Stimulated activated CD8-positive, alpha-beta memory T cell treated with anti-CD3 and anti-CD28 coated beads, Interleukin-2, amount 100 ng/mL, for 48 hours (primary cell): ENCODE results near the gene CCDC167.

ENCODE experiments used
- DNase-seq, 2 donors: peaks; one replicate each; pipeline ENCODE4 v3.0.0-alpha.2; 2020; ENCODE audit warnings: low read depth in 2 of 2

CCDC167 gene

GRCh38 chr6:37530297-37530696, 30.6 kb upstream of the CCDC167 start:
- no peak for DNase-seq

GRCh38 chr6:37528541-37528940, 28.8 kb upstream of the CCDC167 start:
- no peak for DNase-seq

GRCh38 chr6:37525460-37526357, 26.0 kb upstream of the CCDC167 start:
- no peak for DNase-seq

GRCh38 chr6:37524970-37525318, 25.3 kb upstream of the CCDC167 start:
- no peak for DNase-seq

GRCh38 chr6:37524025-37524969, 24.6 kb upstream of the CCDC167 start:
- DNase-seq: no peak

GRCh38 chr6:37523412-37523811, 23.7 kb upstream of the CCDC167 start:
- DNase-seq: no peak

GRCh38 chr6:37522836-37523235, 23.1 kb upstream of the CCDC167 start:
- DNase-seq: no peak

- no peak for DNase-seq
Measured at GRCh38 chr6:37521674-37522073, 22.0 kb upstream of the CCDC167 start.

- no peak for DNase-seq
Measured at GRCh38 chr6:37520926-37521325, 21.2 kb upstream of the CCDC167 start.

- no peak for DNase-seq
Measured at GRCh38 chr6:37519461-37519860, 19.8 kb upstream of the CCDC167 start.

- DNase-seq: no peak
Measured at GRCh38 chr6:37518116-37518515, 18.4 kb upstream of the CCDC167 start.

- peak; percentile 39 to 58 for DNase-seq
Measured at GRCh38 chr6:37517411-37517812, 17.7 kb upstream of the CCDC167 start.

GRCh38 chr6:37516920-37517405, 17.3 kb upstream of the CCDC167 start:
- no peak for DNase-seq

GRCh38 chr6:37516076-37516919, 16.6 kb upstream of the CCDC167 start:
- DNase-seq: peak; percentile 75 to 78

GRCh38 chr6:37515712-37516075, 16.0 kb upstream of the CCDC167 start:
- no peak for DNase-seq

GRCh38 chr6:37514837-37515236, 15.1 kb upstream of the CCDC167 start:
- DNase-seq: no peak

- DNase-seq: no peak
Measured at GRCh38 chr6:37514321-37514771, 14.7 kb upstream of the CCDC167 start.

- no peak for DNase-seq
Measured at GRCh38 chr6:37513576-37513975, 13.9 kb upstream of the CCDC167 start.

- no peak for DNase-seq
Measured at GRCh38 chr6:37513155-37513554, 13.5 kb upstream of the CCDC167 start.

- no peak for DNase-seq
Measured at GRCh38 chr6:37512400-37513011, 12.8 kb upstream of the CCDC167 start.

GRCh38 chr6:37511910-37512399, 12.3 kb upstream of the CCDC167 start:
- DNase-seq: no peak
